Nephron progenitor cell (in vitro differentiated cells): Measurements from ENCODE around the gene NPR2.

Experiments
- DNase-seq: peaks from one replicate; pipeline ENCODE4 v3.0.0; 2021
- H3K27ac Mint-ChIP-seq: 2 replicates; pipeline ENCODE4 v1.8.0; 2021; ENCODE audit warnings: mild to moderate bottlenecking, moderate library complexity, mixed read lengths
- H3K27me3 Mint-ChIP-seq: 2 replicates; pipeline ENCODE4 v1.8.0; 2021; ENCODE audit warnings: mild to moderate bottlenecking, low read depth, mixed read lengths; ENCODE audit not compliant: poor library complexity
- H3K36me3 Mint-ChIP-seq: 2 replicates; pipeline ENCODE4 v1.8.0; 2021; ENCODE audit warnings: low read depth, mixed read lengths
- H3K4me1 Mint-ChIP-seq: 2 replicates; pipeline ENCODE4 v1.8.0; 2021; ENCODE audit warnings: mixed read lengths
- H3K4me3 Mint-ChIP-seq: 2 replicates; pipeline ENCODE4 v1.8.0; 2021; ENCODE audit warnings: mild to moderate bottlenecking, moderate library complexity, mixed read lengths
- H3K9me3 Mint-ChIP-seq: 2 replicates; pipeline ENCODE4 v1.8.0; 2021; ENCODE audit warnings: mild to moderate bottlenecking, moderate library complexity, mixed read lengths
- TF ChIP-seq, protein P1 (sequence below): fragments of 200-600 bp; sonication (generic); IDR thresholded peaks from 2 replicates; pipeline ENCODE4 v1.5.0; 2021; ENCODE audit warnings: antibody characterized with exemption

The NPR2 gene

DNA sequence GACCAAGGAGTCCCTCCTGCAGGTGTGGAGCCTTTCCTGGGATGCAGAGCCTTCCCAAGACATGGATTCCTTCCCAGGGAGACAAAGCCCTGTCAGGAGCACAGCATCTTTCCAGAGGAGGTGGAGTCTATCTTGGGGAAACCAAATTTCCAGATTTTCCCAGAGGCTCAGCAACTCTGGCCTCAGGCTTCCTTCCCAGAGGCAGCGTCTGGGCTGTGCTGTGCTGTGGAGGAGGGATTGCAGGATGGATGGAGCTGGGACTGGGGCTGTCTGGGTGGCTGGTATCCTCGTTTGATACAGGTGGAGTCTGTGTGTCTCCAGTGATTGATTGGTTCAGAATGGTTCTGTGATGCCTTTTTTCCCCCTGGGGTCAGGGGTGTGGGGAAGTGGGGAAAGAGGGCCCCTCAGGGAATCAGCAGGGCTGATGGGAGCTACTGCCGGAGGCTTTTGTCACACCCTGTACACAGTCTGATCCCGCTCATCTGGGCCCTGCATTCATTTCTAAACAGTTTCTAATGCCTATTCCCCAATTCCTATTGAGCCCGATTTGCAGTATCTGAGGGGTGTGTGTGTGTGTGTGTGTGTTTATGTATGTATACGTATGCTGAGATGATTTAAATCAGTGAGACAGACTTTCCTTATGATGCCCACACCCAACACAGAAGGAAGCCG, 62.8 kb downstream of the NPR2 start:
- no peak for DNase-seq
- Mint-ChIP-seq H3K9me3 (no peaks in the 10 kb centered on the region), H3K36me3 (peaks cover 9% of the 10 kb centered on the region), H3K27ac (peak overlapping the region; percentile 21), H3K4me3 (no peak overlapping the region), H3K27me3 (peaks cover 7% of the 10 kb centered on the region), H3K4me1 (no peaks in the 10 kb centered on the region)
- TF ChIP-seq, protein P1, sequence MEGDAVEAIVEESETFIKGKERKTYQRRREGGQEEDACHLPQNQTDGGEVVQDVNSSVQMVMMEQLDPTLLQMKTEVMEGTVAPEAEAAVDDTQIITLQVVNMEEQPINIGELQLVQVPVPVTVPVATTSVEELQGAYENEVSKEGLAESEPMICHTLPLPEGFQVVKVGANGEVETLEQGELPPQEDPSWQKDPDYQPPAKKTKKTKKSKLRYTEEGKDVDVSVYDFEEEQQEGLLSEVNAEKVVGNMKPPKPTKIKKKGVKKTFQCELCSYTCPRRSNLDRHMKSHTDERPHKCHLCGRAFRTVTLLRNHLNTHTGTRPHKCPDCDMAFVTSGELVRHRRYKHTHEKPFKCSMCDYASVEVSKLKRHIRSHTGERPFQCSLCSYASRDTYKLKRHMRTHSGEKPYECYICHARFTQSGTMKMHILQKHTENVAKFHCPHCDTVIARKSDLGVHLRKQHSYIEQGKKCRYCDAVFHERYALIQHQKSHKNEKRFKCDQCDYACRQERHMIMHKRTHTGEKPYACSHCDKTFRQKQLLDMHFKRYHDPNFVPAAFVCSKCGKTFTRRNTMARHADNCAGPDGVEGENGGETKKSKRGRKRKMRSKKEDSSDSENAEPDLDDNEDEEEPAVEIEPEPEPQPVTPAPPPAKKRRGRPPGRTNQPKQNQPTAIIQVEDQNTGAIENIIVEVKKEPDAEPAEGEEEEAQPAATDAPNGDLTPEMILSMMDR = no peak

DNA sequence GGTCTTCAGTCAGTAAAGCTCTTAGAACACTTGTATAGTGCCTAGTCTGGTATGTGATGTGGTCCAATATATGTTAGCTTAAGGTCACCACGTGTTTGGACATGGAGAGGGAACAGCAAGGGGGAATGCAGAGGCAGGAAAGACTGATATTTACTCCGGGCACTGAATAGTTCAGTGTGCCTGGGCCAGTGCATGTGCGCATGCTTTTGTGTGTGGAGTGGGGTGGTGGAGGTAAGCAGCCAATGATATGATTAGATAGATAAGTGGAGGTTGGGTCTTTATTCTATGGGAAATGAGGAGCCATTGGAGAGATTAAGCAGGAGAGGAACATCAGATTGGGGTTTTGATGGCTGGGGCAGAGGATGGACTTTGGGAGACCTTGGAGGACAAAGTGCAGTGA, 64.8 kb downstream of the NPR2 start:
- Mint-ChIP-seq H3K4me1 (no peaks in the 10 kb centered on the region), H3K27me3 (peaks cover 20% of the 10 kb centered on the region), H3K9me3 (no peaks in the 10 kb centered on the region), H3K4me3 (no peak overlapping the region), H3K27ac (peak overlapping the region; percentile 9), H3K36me3 (peaks cover 9% of the 10 kb centered on the region)
- TF ChIP-seq, protein P1 = no peak
- DNase-seq = no peak

DNA sequence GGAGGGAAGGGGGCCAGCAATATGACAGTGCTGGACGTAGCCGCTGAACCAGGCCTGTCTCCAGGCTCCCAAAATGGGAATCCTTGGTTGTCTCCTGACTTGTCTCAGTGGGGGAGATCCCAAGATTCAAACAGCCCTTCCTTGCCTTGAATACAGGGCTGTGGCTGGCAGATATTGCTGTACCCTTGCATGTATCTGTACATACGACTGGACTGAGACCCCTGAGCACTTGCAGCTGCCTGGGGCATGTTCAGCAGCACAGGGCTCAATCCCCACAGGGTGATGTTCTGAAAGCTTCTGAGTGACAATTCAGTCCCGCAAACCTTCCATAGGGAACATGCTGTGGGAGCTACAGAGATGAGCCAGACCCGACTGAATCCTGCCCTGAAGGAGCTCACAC, 65.5 kb downstream of the NPR2 start:
- no peak overlapping the region for H3K4me3 Mint-ChIP-seq
- H3K9me3 Mint-ChIP-seq = no peaks in the 10 kb centered on the region
- DNase-seq = no peak
- peaks cover 9% of the 10 kb centered on the region for H3K36me3 Mint-ChIP-seq
- H3K27me3 Mint-ChIP-seq = peaks cover 22% of the 10 kb centered on the region
- TF ChIP-seq, protein P1 = no peak
- no peaks in the 10 kb centered on the region for H3K4me1 Mint-ChIP-seq
- no peak overlapping the region for H3K27ac Mint-ChIP-seq

DNA sequence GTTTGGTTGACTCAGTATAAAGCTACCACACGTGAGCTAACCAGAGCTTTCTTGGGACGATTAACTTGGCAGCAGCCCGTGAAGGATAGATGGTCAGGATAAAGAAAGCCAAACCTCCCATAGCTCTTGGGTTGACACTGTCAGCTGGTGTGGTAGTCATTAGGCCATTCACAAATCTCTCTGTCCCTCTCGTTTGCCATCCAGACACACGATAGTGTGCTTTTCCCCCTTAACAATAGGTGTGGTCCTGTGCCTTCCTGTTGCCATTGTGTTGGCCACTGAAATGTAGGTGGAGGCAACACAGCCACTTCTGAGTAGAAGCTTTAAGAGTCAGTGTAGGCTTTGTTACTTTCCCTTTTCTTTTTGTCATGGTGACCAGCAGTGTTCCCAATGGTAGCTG, 67.1 kb downstream of the NPR2 start:
- Mint-ChIP-seq H3K4me1 (no peaks in the 10 kb centered on the region), H3K27ac (no peak overlapping the region), H3K36me3 (no peaks in the 10 kb centered on the region), H3K9me3 (no peaks in the 10 kb centered on the region), H3K27me3 (peaks cover 20% of the 10 kb centered on the region), H3K4me3 (no peak overlapping the region)
- DNase-seq = no peak
- TF ChIP-seq, protein P1 = no peak
